ENCODE data around the gene ETS2. TPM values are rescaled to one million over a fixed set of nuclear protein-coding genes. Genes with fewer than 3 reads are reported as not detected.

ETS2 gene
- total and polyA plus RNA-seq, 2 of the 4 experiments (the other 2 are of a cell fraction) = 21.3 to 21.7 TPM

DNA sequence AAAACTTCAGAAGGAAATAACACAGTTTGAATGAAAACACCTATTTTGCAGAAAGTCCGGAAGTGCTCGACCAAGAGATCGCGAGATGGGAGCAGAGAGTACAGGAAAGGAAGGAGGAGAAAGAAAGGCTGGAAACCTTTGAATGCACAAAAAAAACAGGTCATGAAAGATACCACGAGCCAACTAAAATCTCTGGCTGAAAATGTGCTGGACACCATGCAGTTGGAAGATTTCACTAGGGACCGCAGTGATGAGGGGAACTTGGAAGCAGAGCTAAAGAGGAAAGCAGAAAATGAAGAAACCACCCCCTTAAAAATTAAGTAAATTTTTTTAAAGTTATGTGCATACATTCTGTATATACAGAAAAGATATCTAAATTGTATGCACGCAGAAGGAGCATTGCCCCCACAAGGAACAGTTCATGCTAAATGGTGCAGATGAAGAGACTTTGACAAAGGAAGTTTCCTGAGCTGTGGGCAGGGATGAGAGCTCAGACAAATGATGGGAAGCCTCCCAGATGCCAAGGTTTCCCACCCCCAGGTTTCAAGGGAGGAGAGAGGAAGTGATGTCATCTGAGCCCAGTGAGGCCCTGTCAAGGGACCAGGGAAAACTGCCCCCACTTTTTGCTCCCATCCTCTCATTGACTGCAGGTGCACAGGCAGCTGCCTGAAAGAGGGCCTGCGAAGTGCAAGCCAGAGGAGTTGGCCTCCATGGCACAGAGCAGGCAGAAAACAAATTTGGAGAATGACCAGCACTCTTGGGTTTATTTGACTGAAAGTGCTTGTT is 52.5 kb downstream of the ETS2 start:
- H3K4me3 ChIP-seq (ENCODE audit: insufficient read depth, low read depth, low read length) = no peak overlapping the region
- intact Hi-C loops (cut with micrococcal nuclease) (no loop called here), in situ Hi-C loops (cut with MboI; ENCODE audit: low sequenced_read_pairs) (no loop called here), dilution Hi-C loops (cut with HindIII; ENCODE audit: low sequenced_read_pairs, unreplicated experiment) (no loop called here)
- peaks cover 2% of the 10 kb centered on the region; the same call in 1 of the 2 replicates for H3K4me1 ChIP-seq (ENCODE audit: control insufficient read depth, insufficient read depth, low read length)
- DNase-seq = peak; percentile 25
- peaks cover 7% of the 10 kb centered on the region for H3K9me1 ChIP-seq (ENCODE audit: insufficient read depth, low read length)
- no peak overlapping the region for H3K23ac ChIP-seq (ENCODE audit: low read depth, low read length)
- no peaks in the 10 kb centered on the region for H3K79me1 ChIP-seq (ENCODE audit: low read depth in 1 of 2, low read length in 2 of 2)
- no peaks in the 10 kb centered on the region for H4K20me1 ChIP-seq (ENCODE audit: insufficient read depth, low read length)
- H4K8ac ChIP-seq (ENCODE audit: low read depth in 2 of 2, low read length in 2 of 2) = no peak overlapping the region
- no peak overlapping the region for H2AFZ ChIP-seq (replicated peaks; ENCODE audit: low read length, poor library complexity)
- H3K4ac ChIP-seq (ENCODE audit: low read depth, low read length) = no peak overlapping the region
- ATAC-seq (ENCODE audit: low read depth) = no peak
- H2AK5ac ChIP-seq (ENCODE audit: low read depth, low read length) = no peak overlapping the region
- ChIA-PET POLR2A (ENCODE audit: unreplicated experiment) (interaction anchor here (0.5 kb wide), 1 partner anchor 214 kb away, joined by 7 read pairs; no protein-coding TSS in a partner anchor), CTCF (no interaction called here)
- no peak overlapping the region for H3K18ac ChIP-seq (ENCODE audit: low read depth, low read length)
- no peaks in the 10 kb centered on the region for H3K36me3 ChIP-seq (ENCODE audit: control insufficient read depth, insufficient read depth, low read length)
- no peak overlapping the region for H2AK9ac ChIP-seq (replicated peaks; ENCODE audit: low read depth, low read length, poor library complexity)
- no peak overlapping the region for H3K27ac ChIP-seq (ENCODE audit: insufficient read depth, low read length)
- no peak overlapping the region for H2BK5ac ChIP-seq (ENCODE audit: low read depth, low read length, poor library complexity, severe bottlenecking)
- H2BK20ac ChIP-seq (ENCODE audit: low read depth, low read length) = no peak overlapping the region
- H4K5ac ChIP-seq (ENCODE audit: low read depth, low read length) = no peak overlapping the region
- no CpG with 5 or more reads among the region's 8 CpGs for WGBS, 2 experiments (ENCODE audit: extremely low coverage in 2 of 2, insufficient read length in 1 of 2)
- no TSS peak for BruUV-seq (replicated peaks)
- no peak overlapping the region for H3K4me2 ChIP-seq (ENCODE audit: low read depth, low read length)
- no peaks in the 10 kb centered on the region for H3K27me3 ChIP-seq (ENCODE audit: control insufficient read depth, insufficient read depth, low read length)
- no peak for TF ChIP-seq CHD1 (IDR thresholded peaks at IDR 0.05; ENCODE audit: low read depth, low read length)
- TF ChIP-seq RAD21 (IDR thresholded peaks at IDR 0.05; ENCODE audit: low read length) = no peak
- no peak for TF ChIP-seq MAFK (IDR thresholded peaks at IDR 0.05; ENCODE audit: low read depth, low read length)
- no peak for TF ChIP-seq BHLHE40 (IDR thresholded peaks at IDR 0.05; ENCODE audit: low read depth, low read length)
- TF ChIP-seq, protein P1, sequence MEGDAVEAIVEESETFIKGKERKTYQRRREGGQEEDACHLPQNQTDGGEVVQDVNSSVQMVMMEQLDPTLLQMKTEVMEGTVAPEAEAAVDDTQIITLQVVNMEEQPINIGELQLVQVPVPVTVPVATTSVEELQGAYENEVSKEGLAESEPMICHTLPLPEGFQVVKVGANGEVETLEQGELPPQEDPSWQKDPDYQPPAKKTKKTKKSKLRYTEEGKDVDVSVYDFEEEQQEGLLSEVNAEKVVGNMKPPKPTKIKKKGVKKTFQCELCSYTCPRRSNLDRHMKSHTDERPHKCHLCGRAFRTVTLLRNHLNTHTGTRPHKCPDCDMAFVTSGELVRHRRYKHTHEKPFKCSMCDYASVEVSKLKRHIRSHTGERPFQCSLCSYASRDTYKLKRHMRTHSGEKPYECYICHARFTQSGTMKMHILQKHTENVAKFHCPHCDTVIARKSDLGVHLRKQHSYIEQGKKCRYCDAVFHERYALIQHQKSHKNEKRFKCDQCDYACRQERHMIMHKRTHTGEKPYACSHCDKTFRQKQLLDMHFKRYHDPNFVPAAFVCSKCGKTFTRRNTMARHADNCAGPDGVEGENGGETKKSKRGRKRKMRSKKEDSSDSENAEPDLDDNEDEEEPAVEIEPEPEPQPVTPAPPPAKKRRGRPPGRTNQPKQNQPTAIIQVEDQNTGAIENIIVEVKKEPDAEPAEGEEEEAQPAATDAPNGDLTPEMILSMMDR (conservative IDR thresholded peaks at IDR 0.05; ENCODE audit: low read depth, low read length) = no peak
- no peak for TF ChIP-seq MXI1 (IDR thresholded peaks at IDR 0.05; ENCODE audit: borderline replicate concordance, low read depth, low read length)
- no peak for TF ChIP-seq FOS (IDR thresholded peaks at IDR 0.05; ENCODE audit: low read depth, low read length)
- TF ChIP-seq MAZ (IDR thresholded peaks at IDR 0.05; ENCODE audit: borderline replicate concordance, low read depth, low read length) = no peak
- TF ChIP-seq RFX5 (IDR thresholded peaks at IDR 0.05; ENCODE audit: low read depth, low read length) = no peak
- TF ChIP-seq POLR2A (IDR thresholded peaks at IDR 0.05; ENCODE audit: low read depth, low read length) = no peak
- TF ChIP-seq, protein P2, sequence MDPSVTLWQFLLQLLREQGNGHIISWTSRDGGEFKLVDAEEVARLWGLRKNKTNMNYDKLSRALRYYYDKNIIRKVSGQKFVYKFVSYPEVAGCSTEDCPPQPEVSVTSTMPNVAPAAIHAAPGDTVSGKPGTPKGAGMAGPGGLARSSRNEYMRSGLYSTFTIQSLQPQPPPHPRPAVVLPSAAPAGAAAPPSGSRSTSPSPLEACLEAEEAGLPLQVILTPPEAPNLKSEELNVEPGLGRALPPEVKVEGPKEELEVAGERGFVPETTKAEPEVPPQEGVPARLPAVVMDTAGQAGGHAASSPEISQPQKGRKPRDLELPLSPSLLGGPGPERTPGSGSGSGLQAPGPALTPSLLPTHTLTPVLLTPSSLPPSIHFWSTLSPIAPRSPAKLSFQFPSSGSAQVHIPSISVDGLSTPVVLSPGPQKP (IDR thresholded peaks at IDR 0.05; ENCODE audit: borderline replicate concordance, low read depth, low read length) = no peak
- TF ChIP-seq RCOR1 (IDR thresholded peaks at IDR 0.05; ENCODE audit: insufficient replicate concordance, low read length) = no peak
- no peak for TF ChIP-seq CEBPB (IDR thresholded peaks at IDR 0.05; ENCODE audit: low read depth, low read length)
- no peak for TF ChIP-seq USF2 (IDR thresholded peaks at IDR 0.05; ENCODE audit: low read depth, low read length)
- no peak for TF ChIP-seq SMC3 (IDR thresholded peaks at IDR 0.05; ENCODE audit: low read depth, low read length)
- no peak for TF ChIP-seq NFE2L2 (IDR thresholded peaks at IDR 0.05; ENCODE audit: low read depth, low read length)
- H3K9me3 ChIP-seq (ENCODE audit: control insufficient read depth, insufficient read depth, low read length) = no peaks in the 10 kb centered on the region
- H2BK15ac ChIP-seq (ENCODE audit: low read depth, low read length) = no peak overlapping the region
- no peak overlapping the region for H3K14ac ChIP-seq (replicated peaks; ENCODE audit: low read depth, low read length)
- H2BK120ac ChIP-seq (ENCODE audit: low read depth, low read length) = no peak overlapping the region
- no peak overlapping the region for H3K56ac ChIP-seq (ENCODE audit: extremely low read depth, insufficient read depth, low read length)
- no peak overlapping the region for H3K9ac ChIP-seq (ENCODE audit: low read depth, low read length)
- no peak overlapping the region for H4K91ac ChIP-seq (ENCODE audit: insufficient read depth, low read depth, low read length)

Data from IMR-90 (cell line).